H1 (cell line): ENCODE results near the gene CXXC5. TPM values are rescaled to one million over a fixed set of nuclear protein-coding genes. Genes with fewer than 3 reads are reported as not detected.

Experiments
- ATF3 ChIP-seq: IDR thresholded peaks from 2 replicates; pipeline ENCODE4 v1.6.1; 2011; ENCODE audit warnings: low read depth, mild to moderate bottlenecking, low read length; ENCODE audit not compliant: insufficient read depth
- RAD21 ChIP-seq, 2 experiments: IDR thresholded peaks in 1 of 2; conservative IDR thresholded peaks in 1 of 2; 2 replicates each; pipeline ENCODE4 v1.6.1; 2011; ENCODE audit warnings: low read depth in 2 of 2, low read length in 2 of 2, improper control_type of control experiment in 1 of 2, inconsistent platforms in 1 of 2, mild to moderate bottlenecking in 1 of 2, moderate library complexity in 1 of 2
- SP4 ChIP-seq: IDR thresholded peaks from 2 replicates; pipeline ENCODE4 v1.6.1; 2012; ENCODE audit warnings: low read length, inconsistent platforms
- SUZ12 ChIP-seq: fragments of 200-600 bp; sonication (generic); IDR thresholded peaks from 2 replicates; pipeline ENCODE4 v1.6.1; 2012; ENCODE audit warnings: mild to moderate bottlenecking, inconsistent platforms, low read length, moderate library complexity, mixed read lengths
- TEAD4 ChIP-seq: IDR thresholded peaks from 2 replicates; pipeline ENCODE4 v1.6.1; 2012; ENCODE audit warnings: low read depth, low read length, inconsistent platforms, mixed read lengths
- polyA plus RNA-seq, 7 experiments: library from polyadenylated mRNA; depleted of rRNA in 3 of 7; stranded (reverse) in 5 of 7; unstranded in 2 of 7; fragments of >200 nt in 5 of 7; fragments of 200-250 nt in 2 of 7; gene quantifications; 1 replicate in 5 of 7; 2 replicates in 1 of 7; 4 replicates in 1 of 7; pipeline versions ENCODE4 v1.2.1 to v1.2.3, GENCODE V29; 2011 to 2013; ENCODE audit warnings: missing spikeins in 2 of 7, mixed read lengths in 2 of 7
- total RNA-seq: library from RNA; stranded (reverse); fragmentation: NEBNext Ultra II Directional; extraction: Animal tissue kit (Norgen Biotek cat#: 25700); gene quantifications from 2 replicates; pipeline ENCODE4 v1.2.1, GENCODE V29; 2021

CXXC5 gene
- total and polyA plus RNA-seq, 2 of the 8 experiments (the other 6 are each of a cell fraction or from before 2014, with no cell fraction given) = 61.4 to 74.0 TPM

GRCh38 chr5:139725073-139725830 is 77.1 kb downstream of the CXXC5 start (continued):
- TF ChIP-seq ATF3 (no peak), TEAD4 (no peak), SUZ12 (no peak), SP4 (no peak), RAD21 (IDR thresholded peaks at IDR 0.05 in 1 of 2, conservative IDR thresholded peaks at IDR 0.05 in 1 of 2; ENCODE audit: low read depth in 2 of 2, low read length in 2 of 2) (no peak)
